Gastrocnemius medialis (tissue), 4 donors: ENCODE measurements around the gene MACROD2. TPM values are rescaled to one million over a fixed set of nuclear protein-coding genes. Genes with fewer than 3 reads are reported as not detected.

Experiments used
- ATAC-seq, 2 donors: fragments of 150-250 bp; one replicate each; pipeline ENCODE4 v1.9.1; 2016
- DNase-seq, 2 donors: peaks; one replicate each; pipeline ENCODE4 v3.0.0-alpha.2; 2019
- H3K27ac ChIP-seq, 4 donors: fragments of 200-600 bp; sonication (generic); 1 replicate in 1 of 4; 2 replicates in 3 of 4; pipeline ENCODE4 v1.5.1; 2016 to 2018; ENCODE audit warnings: mild to moderate bottlenecking in 2 of 4, moderate library complexity in 1 of 4
- H3K27me3 ChIP-seq, 3 donors: fragments of 200-600 bp; sonication (generic) in 2 of 3; 1 replicate in 1 of 3; 2 replicates in 2 of 3; pipeline versions ENCODE4 v1.5.1 to v1.6.0; 2016 to 2019; ENCODE audit warnings: mild to moderate bottlenecking in 1 of 3, moderate library complexity in 1 of 3
- H3K36me3 ChIP-seq, 2 donors: fragments of 200-600 bp; sonication (generic) in 1 of 2; one replicate each; pipeline ENCODE4 v1.5.1; 2017 to 2018
- H3K4me1 ChIP-seq, 2 donors: fragments of 200-600 bp; sonication (generic) in 1 of 2; one replicate each; pipeline ENCODE4 v1.5.1; 2016 to 2017; ENCODE audit warnings: mild to moderate bottlenecking in 2 of 2
- H3K4me3 ChIP-seq, 4 donors: fragments of 200-600 bp; sonication (generic) in 3 of 4; 1 replicate in 1 of 4; 2 replicates in 3 of 4; pipeline ENCODE4 v1.5.1; 2016 to 2019; ENCODE audit warnings: mild to moderate bottlenecking in 2 of 4
- H3K9me3 ChIP-seq, 3 donors: fragments of 200-600 bp; sonication (generic) in 2 of 3; 1 replicate in 1 of 3; 2 replicates in 2 of 3; pipeline ENCODE4 v1.5.1; 2016 to 2019
- CTCF ChIP-seq, 5 experiments: fragments of 450-650 bp in 3 of 5; fragments of 200-600 bp in 2 of 5; sonication (generic) in 2 of 5; IDR thresholded peaks in 4 of 5; conservative IDR thresholded peaks in 1 of 5; 1 replicate in 4 of 5; 2 replicates in 1 of 5; pipeline ENCODE4 v1.5.1; 2016 to 2019; ENCODE audit warnings: antibody characterized with exemption in 5 of 5, mild to moderate bottlenecking in 3 of 5, moderate library complexity in 3 of 5
- POLR2A ChIP-seq, 2 donors: fragments of 450-650 bp; IDR thresholded peaks; one replicate each; pipeline ENCODE4 v1.6.1; 2017; ENCODE audit warnings: antibody characterized with exemption in 2 of 2, mild to moderate bottlenecking in 2 of 2, moderate library complexity in 2 of 2
- in situ Hi-C, 4 donors: fragments of 200-750 bp; cut with MboI; loops; one replicate each; pipeline versions ENCODE4 v1.15.0 to v1.8.0; 2017; ENCODE audit warnings: low sequenced_read_pairs in 4 of 4
- intact Hi-C: fragments of 100-400 bp; cut with DNase I; formaldehyde crosslinking; loops from one replicate; pipeline ENCODE4 v1.15.1; 2023; ENCODE audit warnings: low total_unique reads
- total RNA-seq, 4 donors: library from RNA; depleted of rRNA; stranded (reverse); fragments of >200 nt; gene quantifications; one replicate each; pipeline versions ENCODE4 v1.1.0 to v1.2.3, GENCODE V29; 2016

The MACROD2 gene
- total RNA-seq, 4 donors from 2014 or later, result 1.8 to 10.2 (median 3.6) TPM

GRCh38 chr20:15256676-15257568, 1261.6 kb downstream of the MACROD2 start:
- no peaks in the 10 kb centered on the region for H3K27me3 ChIP-seq
- no peak for ATAC-seq
- H3K4me1 ChIP-seq, result no peaks in the 10 kb centered on the region
- H3K36me3 ChIP-seq, result no peaks in the 10 kb centered on the region
- H3K4me3 ChIP-seq, result no peak overlapping the region
- no peak overlapping the region for H3K27ac ChIP-seq
- no peak for TF ChIP-seq CTCF (IDR thresholded peaks at IDR 0.05 in 4 of 5, conservative IDR thresholded peaks at IDR 0.05 in 1 of 5)
- TF ChIP-seq POLR2A (IDR thresholded peaks at IDR 0.05), result no peak
- intact Hi-C loops, result no loop called here
- no peak for DNase-seq
- no peaks in the 10 kb centered on the region for H3K9me3 ChIP-seq
- in situ Hi-C loops, result no loop called here

- in situ Hi-C loops, result no loop called here
- Histone ChIP-seq H3K9me3 (no peaks in the 10 kb centered on the region), H3K27ac (no peak overlapping the region), H3K36me3 (no peaks in the 10 kb centered on the region), H3K27me3 (no peaks in the 10 kb centered on the region), H3K4me3 (no peak overlapping the region), H3K4me1 (no peaks in the 10 kb centered on the region)
- DNase-seq (no peak), ATAC-seq (no peak)
- intact Hi-C loops, result no loop called here
- TF ChIP-seq POLR2A (IDR thresholded peaks at IDR 0.05), result no peak
- TF ChIP-seq CTCF (IDR thresholded peaks at IDR 0.05 in 4 of 5, conservative IDR thresholded peaks at IDR 0.05 in 1 of 5), result no peak
These were observed 1262.2 kb downstream of the MACROD2 start for GRCh38 chr20:15257569-15257870.

- no peaks in the 10 kb centered on the region for H3K36me3 ChIP-seq
- no peaks in the 10 kb centered on the region for H3K4me1 ChIP-seq
- in situ Hi-C loops (no loop called here), intact Hi-C loops (no loop called here)
- H3K27ac ChIP-seq, result no peak overlapping the region
- H3K4me3 ChIP-seq, result no peak overlapping the region
- TF ChIP-seq POLR2A (IDR thresholded peaks at IDR 0.05) (no peak), CTCF (IDR thresholded peaks at IDR 0.05 in 4 of 5, conservative IDR thresholded peaks at IDR 0.05 in 1 of 5) (no peak)
- DNase-seq, result no peak
- ATAC-seq, result no peak
- no peaks in the 10 kb centered on the region for H3K9me3 ChIP-seq
- H3K27me3 ChIP-seq, result no peaks in the 10 kb centered on the region
These were observed 1270.4 kb downstream of the MACROD2 start for GRCh38 chr20:15265581-15266309.

GRCh38 chr20:15267935-15268334, 1272.6 kb downstream of the MACROD2 start:
- intact Hi-C loops, result no loop called here
- in situ Hi-C loops, result no loop called here
- TF ChIP-seq POLR2A (IDR thresholded peaks at IDR 0.05), result no peak
- no peak for TF ChIP-seq CTCF (IDR thresholded peaks at IDR 0.05 in 4 of 5, conservative IDR thresholded peaks at IDR 0.05 in 1 of 5)
- Histone ChIP-seq H3K36me3 (no peaks in the 10 kb centered on the region), H3K27me3 (no peaks in the 10 kb centered on the region), H3K9me3 (no peaks in the 10 kb centered on the region), H3K4me3 (no peak overlapping the region), H3K4me1 (no peaks in the 10 kb centered on the region), H3K27ac (no peak overlapping the region)
- DNase-seq, result no peak
- no peak for ATAC-seq
